Right renal pelvis (tissue), 4 donors: ENCODE results near the gene FIGNL2. TPM values are rescaled to one million over a fixed set of nuclear protein-coding genes. Genes with fewer than 3 reads are reported as not detected.
"Not testable (repeated sequence)": the region's sequence is repeated elsewhere in the genome, so short reads cannot be mapped to it uniquely, and the experiment has no call there.

Experiments
- DNase-seq, 4 donors: peaks; one replicate each; pipeline ENCODE4 v3.0.0-alpha.2; 2013; ENCODE audit warnings: low read depth in 4 of 4, low spot score in 3 of 4, missing footprints in 1 of 4
- polyA plus RNA-seq, 4 donors: library from polyadenylated mRNA; unstranded; fragments of 120-200 nt; gene quantifications; one replicate each; pipeline ENCODE4 v1.2.1, GENCODE V29; 2013; ENCODE audit not compliant: insufficient read length in 4 of 4

FIGNL2 gene
- polyA plus RNA-seq, 4 donors: 3.7 to 5.5 (median 4.4) TPM

DNA sequence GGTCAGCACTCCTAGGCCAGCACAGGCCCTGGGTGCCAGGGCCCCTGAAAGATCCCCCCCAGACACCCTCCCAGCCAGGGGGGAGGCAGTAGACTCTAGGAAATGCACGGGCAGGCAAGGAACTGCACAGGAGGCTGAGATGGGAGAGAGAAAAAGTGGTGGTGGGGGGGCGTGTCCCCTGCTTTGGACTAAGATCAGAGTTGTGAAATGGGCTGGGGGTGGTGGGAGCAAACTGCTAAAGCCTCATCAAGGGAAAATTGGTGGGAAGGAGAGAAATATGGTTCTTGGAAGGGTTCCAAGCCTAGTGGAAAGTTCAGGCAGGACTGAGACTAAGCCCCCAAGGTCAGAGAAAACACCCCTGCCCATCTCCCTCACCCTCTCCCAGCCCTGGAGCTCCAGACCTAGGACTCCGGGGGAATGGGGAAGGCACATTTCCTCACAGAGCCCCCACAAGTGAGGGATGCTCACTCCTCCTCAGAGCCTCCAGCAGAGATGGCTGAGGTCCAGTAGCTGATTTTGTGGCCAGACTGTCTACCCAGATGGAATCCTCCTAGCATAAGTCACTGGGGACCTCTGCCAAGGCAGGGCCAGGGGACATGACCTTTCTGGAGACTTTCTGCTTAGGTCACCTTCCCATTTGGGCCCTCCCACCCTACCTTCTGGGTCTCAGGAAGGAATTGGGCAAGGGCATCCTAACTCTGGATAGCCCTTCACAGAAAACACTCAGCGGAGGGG, 29.8 kb downstream of the FIGNL2 start:
- no peak for DNase-seq

- DNase-seq: no peak
Measured at GRCh38 chr12:51818086-51818485, 30.4 kb downstream of the FIGNL2 start.

- DNase-seq: no peak
Measured at GRCh38 chr12:51817027-51817953, 31.2 kb downstream of the FIGNL2 start.

DNA sequence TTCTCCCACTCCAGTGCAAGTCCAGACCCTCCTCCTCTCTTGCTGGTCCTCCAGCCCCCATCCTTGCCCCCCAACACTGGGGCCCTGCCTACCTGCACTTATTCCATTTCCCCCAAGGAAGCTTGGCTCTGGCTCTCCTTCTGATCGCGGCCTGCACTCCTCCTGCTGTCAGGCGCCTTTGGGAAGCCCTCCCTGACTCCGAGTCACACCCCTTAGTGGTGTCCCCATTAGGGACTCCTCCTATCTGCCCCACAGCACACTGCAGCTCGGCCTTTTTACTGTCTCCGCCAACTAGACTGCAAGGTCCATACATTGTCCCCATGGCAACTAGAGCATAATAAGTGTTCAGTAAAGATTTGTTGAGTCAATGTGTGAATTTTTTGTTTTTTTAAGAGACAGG, 32.9 kb downstream of the FIGNL2 start:
- no peak for DNase-seq

- DNase-seq: peak in 1 of 4 donors; percentile 69
Measured at GRCh38 chr12:51814311-51815088, 34.0 kb downstream of the FIGNL2 start.

DNA sequence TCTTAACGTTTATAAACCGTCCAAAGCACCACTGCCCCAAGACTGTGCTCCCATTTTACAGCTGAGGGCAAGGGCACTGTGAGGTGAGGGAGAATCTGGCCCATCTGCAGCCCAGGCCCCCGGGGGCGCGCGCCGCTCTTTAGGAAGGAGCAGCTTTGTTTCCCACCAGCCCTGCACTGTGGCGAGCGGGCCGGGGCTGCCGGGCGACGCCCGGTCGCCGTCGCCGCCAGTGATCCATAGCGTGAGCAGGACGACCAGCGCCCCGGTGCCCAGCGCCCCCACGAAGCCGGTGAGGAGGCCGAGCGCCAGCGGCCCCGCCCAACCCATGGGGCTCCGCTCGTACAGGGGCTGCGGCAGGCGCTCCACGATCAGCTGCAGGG, 34.6 kb downstream of the FIGNL2 start:
- DNase-seq: no peak

- DNase-seq: no peak
Measured at GRCh38 chr12:51812871-51813270, 35.6 kb downstream of the FIGNL2 start.

DNA sequence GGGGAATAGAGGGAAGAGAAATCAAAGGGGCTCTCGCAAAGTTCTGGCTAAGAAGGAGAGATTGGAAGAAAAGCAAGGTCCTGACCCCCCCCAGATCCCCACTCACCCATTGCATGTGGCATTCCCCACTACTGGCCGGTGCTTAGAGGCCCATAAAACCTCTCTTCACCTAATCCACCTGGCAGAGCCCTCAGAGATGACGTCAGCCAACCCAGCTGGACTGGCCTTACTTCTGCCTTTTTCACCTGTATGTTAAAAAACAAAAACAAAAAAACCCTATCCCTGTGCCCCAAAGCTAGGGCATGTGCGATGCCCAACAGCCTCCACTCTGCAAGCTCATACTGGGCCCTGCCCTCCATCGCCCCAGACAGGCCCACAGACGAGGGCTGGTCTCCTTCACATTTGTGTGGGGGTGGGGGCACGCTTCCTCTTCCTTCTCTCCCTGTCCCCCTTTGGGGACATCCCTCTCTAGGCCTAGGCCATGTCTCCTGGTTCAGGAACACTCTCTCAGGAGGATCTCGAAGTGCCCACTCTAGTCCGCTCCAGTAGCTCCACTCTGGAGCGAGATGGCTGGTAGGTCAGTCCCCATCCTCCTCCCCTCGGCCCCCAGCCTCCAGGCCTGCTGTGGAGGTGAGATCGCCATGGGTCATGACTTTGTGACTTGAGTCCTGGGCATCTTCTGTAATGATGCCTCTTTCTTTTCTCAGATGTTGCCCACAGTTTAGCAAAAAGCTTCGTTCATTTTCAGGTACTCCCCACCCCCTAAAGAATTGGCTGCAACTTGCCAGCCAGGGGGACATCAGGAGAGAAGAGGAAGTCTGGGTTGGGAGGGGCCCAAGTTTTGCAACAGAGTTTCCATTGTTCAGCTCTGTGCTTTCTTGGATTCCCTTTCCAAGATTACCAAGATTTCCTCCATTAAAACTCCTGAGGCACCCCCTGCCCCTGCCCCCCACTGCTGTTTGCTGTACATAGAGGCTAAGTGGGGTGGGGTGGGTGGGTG, 37.0 kb downstream of the FIGNL2 start:
- no peak for DNase-seq

GRCh38 chr12:51809193-51809592, 39.3 kb downstream of the FIGNL2 start:
- no peak for DNase-seq

GRCh38 chr12:51806896-51807295, 41.6 kb downstream of the FIGNL2 start:
- no peak for DNase-seq

DNA sequence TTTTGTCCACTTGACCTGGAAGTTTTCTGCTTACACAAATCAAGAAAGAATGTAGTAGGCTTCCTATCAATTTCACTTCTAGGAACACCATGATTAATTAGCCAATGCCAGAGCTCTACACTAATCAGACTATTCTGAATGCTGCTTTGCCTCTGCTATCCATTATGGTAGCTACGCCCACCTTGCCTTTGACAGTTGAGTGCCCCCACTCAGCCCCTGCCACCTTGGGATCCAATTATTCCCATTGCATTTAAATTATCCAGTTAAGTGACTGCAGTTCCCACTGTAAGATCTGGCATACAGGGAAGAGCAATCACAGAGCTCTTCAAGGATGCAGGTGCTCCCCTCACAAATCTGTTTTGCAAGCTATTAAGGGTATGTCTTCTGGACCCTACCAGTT, 47.5 kb downstream of the FIGNL2 start:
- no peak for DNase-seq

- DNase-seq: no peak
Measured at GRCh38 chr12:51798501-51798900, 50.0 kb downstream of the FIGNL2 start.

GRCh38 chr12:51798051-51798450, 50.5 kb downstream of the FIGNL2 start:
- not testable (repeated sequence) for DNase-seq

DNA sequence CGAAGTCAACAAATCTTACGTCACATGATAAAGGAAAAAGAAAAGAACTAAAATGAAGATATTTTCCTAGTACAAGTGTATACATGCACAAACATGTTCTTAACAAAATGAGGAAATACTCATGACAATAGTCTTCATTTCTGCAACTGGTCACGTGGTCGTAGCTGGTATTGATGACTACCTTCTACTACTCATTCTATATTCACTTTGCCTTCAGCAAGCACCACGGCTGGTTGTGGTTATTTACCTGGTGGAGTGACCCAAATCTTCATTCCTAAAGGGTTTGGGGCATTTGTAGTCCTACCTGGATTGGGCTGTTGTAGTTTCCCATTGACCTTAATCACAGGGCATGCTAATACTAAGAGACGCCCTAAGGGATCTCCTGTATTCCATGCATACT, 51.2 kb downstream of the FIGNL2 start:
- DNase-seq: no peak

GRCh38 chr12:51793201-51793600, 55.3 kb downstream of the FIGNL2 start:
- DNase-seq: no peak

DNA sequence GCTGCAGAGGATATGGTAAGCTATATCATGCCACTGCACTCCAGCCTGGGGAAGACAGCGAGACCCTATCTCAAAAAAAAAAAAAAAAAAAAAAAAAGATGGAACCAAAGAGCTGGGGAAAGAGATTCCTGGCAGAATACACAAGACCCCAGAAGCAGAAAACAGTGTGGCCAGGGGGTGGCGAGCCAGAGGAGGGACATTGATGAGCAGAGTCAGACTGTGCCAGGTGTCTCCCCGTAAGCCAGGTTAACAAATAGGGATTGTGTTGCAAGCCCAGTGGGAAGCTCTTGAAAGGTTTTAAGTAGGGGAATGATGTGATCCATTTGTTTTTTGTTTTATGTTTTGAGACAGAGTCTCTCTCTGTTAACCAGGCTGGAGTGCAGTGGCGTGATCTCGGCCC, 56.1 kb downstream of the FIGNL2 start:
- DNase-seq: no peak

- no peak for DNase-seq
Measured at GRCh38 chr12:51788876-51789275, 59.6 kb downstream of the FIGNL2 start.

- DNase-seq: no peak
Measured at GRCh38 chr12:51785906-51786305, 62.6 kb downstream of the FIGNL2 start.

DNA sequence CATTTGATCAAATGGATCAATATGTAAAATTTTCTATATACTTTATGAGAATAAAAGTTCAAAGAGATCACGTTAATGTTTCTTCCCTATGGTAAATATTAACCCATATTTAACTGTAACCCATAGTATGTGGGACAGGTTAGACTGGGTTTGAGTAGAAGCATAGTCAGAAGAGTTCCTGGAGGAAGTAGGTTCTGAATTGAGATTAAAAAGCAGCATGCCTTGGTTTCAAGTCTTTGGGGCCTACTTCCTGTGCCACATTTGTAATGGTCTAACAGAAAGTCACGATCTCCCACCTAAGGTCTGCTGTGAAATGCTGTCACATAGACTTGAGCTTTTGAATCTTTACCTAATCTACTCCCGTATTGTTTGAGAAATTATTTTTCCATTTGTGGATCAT, 63.8 kb downstream of the FIGNL2 start:
- DNase-seq: no peak

GRCh38 chr12:51779876-51780275, 68.6 kb downstream of the FIGNL2 start:
- no peak for DNase-seq
